Esophagus muscularis mucosa (tissue), 4 donors: ENCODE data around the gene RPS21.

ENCODE experiments used
- CTCF ChIP-seq, 3 experiments: fragments of 200-600 bp in 2 of 3; fragments of 450-650 bp in 1 of 3; sonication (generic) in 2 of 3; IDR thresholded peaks; one replicate each; pipeline ENCODE4 v1.5.1; 2017 to 2019; ENCODE audit warnings: antibody characterized with exemption in 3 of 3, mild to moderate bottlenecking in 2 of 3, moderate library complexity in 1 of 3
- EP300 ChIP-seq: sonication (generic); formaldehyde crosslinking; IDR thresholded peaks from one replicate; pipeline ENCODE4 v1.6.1; 2017; ENCODE audit warnings: antibody characterized with exemption
- POLR2A ChIP-seq: fragments of 450-650 bp; IDR thresholded peaks from one replicate; pipeline ENCODE4 v1.6.1; 2017; ENCODE audit warnings: antibody characterized with exemption, moderate library complexity, mild to moderate bottlenecking, low read depth
- POLR2AphosphoS5 ChIP-seq, 2 donors: sonication (generic); formaldehyde crosslinking; IDR thresholded peaks; one replicate each; pipeline ENCODE4 v1.6.1; 2017; ENCODE audit warnings: antibody characterized with exemption in 2 of 2

DNA sequence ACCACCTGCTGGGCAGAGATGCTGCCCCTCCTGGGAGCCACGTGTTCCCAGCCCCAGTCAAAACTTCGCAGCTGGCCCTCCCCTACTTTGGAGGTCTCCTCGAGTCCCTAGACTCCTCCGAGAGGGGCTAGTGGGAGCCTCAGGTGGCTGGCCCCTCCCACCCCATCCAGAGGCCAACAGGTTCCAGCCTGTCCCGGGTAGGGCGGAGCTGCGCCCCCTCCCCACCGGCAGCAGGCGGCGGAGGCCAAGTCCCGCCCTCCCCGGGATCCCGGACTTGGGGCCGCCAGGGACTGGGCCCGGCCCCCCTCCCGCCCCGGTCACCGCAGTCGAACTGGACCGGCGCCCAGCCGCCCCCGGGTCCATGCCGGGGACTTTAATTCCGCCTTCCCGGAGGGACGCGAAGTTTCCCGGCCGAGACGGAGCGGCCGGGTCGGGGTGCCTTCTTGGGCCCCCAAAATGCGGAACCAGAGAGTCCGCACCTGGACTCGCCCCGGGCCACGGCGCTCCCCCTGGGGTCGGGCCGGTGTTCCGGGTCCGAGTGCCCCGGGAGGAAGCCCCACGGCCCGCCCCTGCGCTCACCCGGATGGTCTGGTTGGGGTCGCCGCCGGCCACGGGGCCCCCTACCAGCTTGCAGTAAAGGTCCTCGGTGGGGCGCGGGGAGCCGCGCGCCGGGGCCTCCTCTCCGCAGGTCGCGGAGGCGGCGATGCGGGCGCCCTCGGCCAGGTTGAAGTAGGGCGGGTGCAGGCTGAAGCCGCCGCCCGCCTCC, 20.4 kb upstream of the RPS21 start:
- TF ChIP-seq CTCF (IDR thresholded peaks at IDR 0.05) (no peak), POLR2A (no peak), POLR2AphosphoS5 (IDR thresholded peaks at IDR 0.05) (peak in 1 of 2 donors; percentile 8), EP300 (no peak)
